ENCODE data around the gene ADAM30. TPM values are rescaled to one million over a fixed set of nuclear protein-coding genes. Genes with fewer than 3 reads are reported as not detected.
"Not testable (repeated sequence)": the region's sequence is repeated elsewhere in the genome, so short reads cannot be mapped to it uniquely, and the experiment has no call there.

ADAM30 gene
- total RNA-seq, 5 donors from 2014 or later (not counting 1 experiment from before 2014, with no cell fraction given), result not detected

DNA sequence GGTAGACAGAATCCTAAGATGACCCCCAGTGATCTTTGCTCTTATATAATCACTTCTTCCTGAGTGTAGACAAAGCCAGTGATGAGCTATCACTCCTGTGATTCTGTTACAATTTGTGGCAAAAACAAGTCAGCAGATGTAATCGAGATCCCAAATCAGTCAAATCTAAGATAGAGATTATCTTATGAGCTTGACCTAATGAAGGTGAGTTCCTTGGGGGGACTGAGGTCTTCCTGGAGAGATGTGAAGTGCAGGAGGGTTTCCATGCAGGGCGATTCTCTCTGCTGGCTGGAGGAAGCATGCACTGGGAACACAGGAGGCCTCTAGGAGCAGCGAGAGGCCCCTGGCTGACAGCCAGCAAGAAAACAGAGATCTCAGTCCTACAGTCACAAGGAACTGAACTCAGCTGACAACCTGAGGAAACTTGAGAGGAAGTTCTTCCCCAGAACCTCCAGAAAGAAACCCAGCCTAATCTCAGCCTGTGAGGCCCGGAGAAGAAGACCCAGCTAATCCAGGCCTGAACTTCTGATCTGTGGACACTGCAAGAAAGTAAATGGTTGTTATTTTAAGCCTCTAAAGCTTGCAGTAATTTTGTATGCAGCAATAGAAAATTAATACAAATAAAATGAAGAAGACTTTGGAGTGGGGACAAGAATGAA, 37.6 kb downstream of the ADAM30 start:
- H3K4me3 ChIP-seq (ENCODE audit: control insufficient read depth in 1 of 2, extremely low read depth in 1 of 2, low read length in 1 of 2); H3K27me3 Mint-ChIP-seq; H3K9me3 ChIP-seq; CTCF ChIA-PET; H3K36me3 Mint-ChIP-seq; H3K27ac Mint-ChIP-seq; H3K4me3 Mint-ChIP-seq; H3K27ac ChIP-seq (ENCODE audit: low read length); ATAC-seq (replicated peaks in 1 of 4); H3K36me3 ChIP-seq (ENCODE audit: control insufficient read depth in 2 of 2, extremely low read depth in 1 of 2, insufficient read depth in 1 of 2, low read length in 1 of 2); H3K27me3 ChIP-seq (replicated peaks in 1 of 2; ENCODE audit: control insufficient read depth in 2 of 2, extremely low read depth in 1 of 2, insufficient read depth in 2 of 2, low read length in 1 of 2); DNase-seq; H3K9me3 Mint-ChIP-seq; H3K4me1 ChIP-seq (ENCODE audit: control insufficient read depth in 1 of 2, extremely low read depth in 1 of 2, insufficient read depth in 2 of 2, low read length in 2 of 2); POLR2A ChIA-PET: not testable (repeated sequence)
- 100% methylated on average over 1 of the region's 4 CpGs for WGBS (ENCODE audit: insufficient coverage)
- peaks cover 0 to 11% (median 10%) of the 10 kb centered on the region in 3 donors for H3K4me1 Mint-ChIP-seq

DNA sequence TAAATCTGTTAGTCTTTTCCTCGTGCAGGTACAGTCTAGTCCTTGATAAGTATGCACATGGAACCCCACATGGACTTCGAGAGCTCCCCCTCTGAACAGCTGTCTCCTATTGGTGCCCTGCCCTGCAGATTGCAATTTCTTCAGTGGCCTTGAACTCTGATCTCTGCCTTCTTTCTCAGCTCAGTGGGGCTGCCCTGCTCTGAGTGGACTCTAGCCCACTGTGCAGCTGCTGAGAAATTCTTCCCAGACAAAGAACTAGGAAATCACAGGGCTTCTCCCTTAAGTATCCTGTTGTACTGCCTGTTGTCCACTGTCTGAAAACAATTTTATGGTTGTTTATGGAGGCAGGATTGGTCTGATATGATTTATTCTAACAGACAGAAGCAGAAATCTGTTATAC, 38.2 kb downstream of the ADAM30 start:
- Histone ChIP-seq H3K4me1 (ENCODE audit: control insufficient read depth in 1 of 2, extremely low read depth in 1 of 2, insufficient read depth in 2 of 2, low read length in 2 of 2) (peaks cover 2 to 3% of the 10 kb centered on the region in 2 experiments), H3K4me3 (ENCODE audit: control insufficient read depth in 1 of 2, extremely low read depth in 1 of 2, low read length in 1 of 2) (no peak overlapping the region), H3K9me3 (no peaks in the 10 kb centered on the region), H3K27me3 (replicated peaks in 1 of 2; ENCODE audit: control insufficient read depth in 2 of 2, extremely low read depth in 1 of 2, insufficient read depth in 2 of 2, low read length in 1 of 2) (peaks cover 0 to 4% of the 10 kb centered on the region in 2 experiments), H3K27ac (ENCODE audit: low read length) (no peak overlapping the region), H3K36me3 (ENCODE audit: control insufficient read depth in 2 of 2, extremely low read depth in 1 of 2, insufficient read depth in 1 of 2, low read length in 1 of 2) (no peaks in the 10 kb centered on the region)
- no peaks in the 10 kb centered on the region for H3K36me3 Mint-ChIP-seq
- no peaks in the 10 kb centered on the region for H3K9me3 Mint-ChIP-seq
- ATAC-seq (replicated peaks in 1 of 4), result no peak
- H3K4me3 Mint-ChIP-seq, result no peak overlapping the region
- ChIA-PET CTCF (no interaction called here), POLR2A (no interaction called here)
- 72% methylated on average over 2 of the region's 2 CpGs for WGBS (ENCODE audit: insufficient coverage)
- no peak for DNase-seq
- peaks cover 0 to 11% (median 10%) of the 10 kb centered on the region in 3 donors for H3K4me1 Mint-ChIP-seq
- no peak overlapping the region for H3K27ac Mint-ChIP-seq
- peaks cover 5 to 6% of the 10 kb centered on the region in 2 donors for H3K27me3 Mint-ChIP-seq

DNA sequence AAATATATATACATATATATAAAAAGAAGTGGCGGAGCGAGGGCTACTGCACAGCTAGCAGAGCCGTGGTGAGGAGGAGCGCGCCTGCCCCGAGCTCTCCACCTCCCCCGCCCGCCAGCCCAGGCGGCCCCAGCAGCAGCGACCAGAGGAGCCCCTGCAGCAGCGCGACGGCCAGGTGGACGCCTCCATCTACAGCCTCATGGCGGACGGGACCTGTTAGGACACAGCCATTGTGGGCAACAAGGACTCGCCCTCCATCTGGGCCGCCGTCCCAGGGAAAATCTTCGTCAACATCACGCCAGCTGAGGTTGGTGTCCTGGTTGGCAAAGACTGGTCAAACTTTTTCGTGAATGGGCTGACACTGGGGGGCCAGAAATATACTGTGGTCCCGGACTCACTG, 43.2 kb downstream of the ADAM30 start:
- H3K27me3 ChIP-seq (replicated peaks in 1 of 2; ENCODE audit: control insufficient read depth in 2 of 2, extremely low read depth in 1 of 2, insufficient read depth in 2 of 2, low read length in 1 of 2), result no peaks in the 10 kb centered on the region
- Mint-ChIP-seq H3K27ac (no peak overlapping the region), H3K27me3 (no peaks in the 10 kb centered on the region), H3K9me3 (no peaks in the 10 kb centered on the region), H3K4me1 (no peaks in the 10 kb centered on the region), H3K36me3 (no peaks in the 10 kb centered on the region), H3K4me3 (no peak overlapping the region)
- H3K4me1 ChIP-seq (ENCODE audit: control insufficient read depth in 1 of 2, extremely low read depth in 1 of 2, insufficient read depth in 2 of 2, low read length in 2 of 2), result no peaks in the 10 kb centered on the region
- ATAC-seq (replicated peaks in 1 of 4), result no peak
- H3K4me3 ChIP-seq (ENCODE audit: control insufficient read depth in 1 of 2, extremely low read depth in 1 of 2, low read length in 1 of 2), result no peak overlapping the region
- H3K9me3 ChIP-seq, result no peaks in the 10 kb centered on the region
- 95% methylated on average over 17 of the region's 23 CpGs for whole genome bisulfite sequencing (ENCODE audit: insufficient coverage)
- no peak overlapping the region for H3K27ac ChIP-seq (ENCODE audit: low read length)
- no peaks in the 10 kb centered on the region for H3K36me3 ChIP-seq (ENCODE audit: control insufficient read depth in 2 of 2, extremely low read depth in 1 of 2, insufficient read depth in 1 of 2, low read length in 1 of 2)
- DNase-seq, result no peak
- ChIA-PET POLR2A (no interaction called here), CTCF (no interaction called here)

DNA sequence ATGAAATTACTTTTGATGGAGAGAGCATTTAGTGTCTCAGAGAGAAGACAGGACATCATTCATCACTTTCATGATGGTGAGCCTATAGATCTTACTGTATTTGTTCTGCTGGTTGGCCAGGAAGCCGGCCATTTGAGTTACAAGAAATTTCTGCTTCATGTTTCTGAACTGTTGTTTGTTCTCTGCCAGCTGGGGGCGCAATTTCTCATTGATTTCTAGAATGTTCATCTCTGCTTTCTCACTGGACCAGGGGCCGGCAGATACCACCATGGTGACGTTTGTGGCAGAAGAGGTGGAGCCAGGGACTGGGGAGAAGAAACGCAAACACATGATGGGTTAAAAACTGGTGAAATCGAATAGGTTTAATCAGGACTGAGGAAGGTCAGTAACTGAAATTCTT, 52.1 kb downstream of the ADAM30 start:
- H3K36me3 Mint-ChIP-seq; CTCF ChIA-PET; H3K9me3 Mint-ChIP-seq; ATAC-seq (replicated peaks in 1 of 4); H3K27ac Mint-ChIP-seq; H3K9me3 ChIP-seq; H3K27me3 Mint-ChIP-seq; DNase-seq; H3K27me3 ChIP-seq (replicated peaks in 1 of 2; ENCODE audit: control insufficient read depth in 2 of 2, extremely low read depth in 1 of 2, insufficient read depth in 2 of 2, low read length in 1 of 2); H3K36me3 ChIP-seq (ENCODE audit: control insufficient read depth in 2 of 2, extremely low read depth in 1 of 2, insufficient read depth in 1 of 2, low read length in 1 of 2); POLR2A ChIA-PET; H3K4me1 Mint-ChIP-seq; H3K27ac ChIP-seq (ENCODE audit: low read length); H3K4me3 Mint-ChIP-seq; H3K4me1 ChIP-seq (ENCODE audit: control insufficient read depth in 1 of 2, extremely low read depth in 1 of 2, insufficient read depth in 2 of 2, low read length in 2 of 2); H3K4me3 ChIP-seq (ENCODE audit: control insufficient read depth in 1 of 2, extremely low read depth in 1 of 2, low read length in 1 of 2): not testable (repeated sequence)
- 69% methylated on average over 3 of the region's 6 CpGs for WGBS (ENCODE audit: insufficient coverage)

Other genes with a start within 250 kb of the ADAM30 start
- under 1 TPM in 3 of 5 donors, not detected in 2; 0.06 to 0.16 (median 0.09) TPM for gene ZNF697, start 248.2 kb downstream of the ADAM30 start, total RNA-seq
- gene PHGDH, start 184.6 kb downstream of the ADAM30 start, total RNA-seq, result 10 to 100 TPM in 3 of 5 donors, 1 to 10 TPM in 2; 7.8 to 27.4 (median 14.3) TPM
- under 1 TPM in 3 of 5 donors, not detected in 2; 0.35 to 0.82 (median 0.56) TPM for gene HMGCS2, start 127.6 kb downstream of the ADAM30 start, total RNA-seq
- gene REG4, start 85.1 kb downstream of the ADAM30 start, total RNA-seq, result 1 to 10 TPM; 1.6 to 7.7 (median 3.0) TPM
- 10 to 100 TPM; 66.4 to 88.5 (median 77.8) TPM for gene NOTCH2, start 173.1 kb upstream of the ADAM30 start, total RNA-seq